HG03108 (cell line): Measurements from ENCODE around the gene GABPA.
"Not testable (repeated sequence)": the region's sequence is repeated elsewhere in the genome, so short reads cannot be mapped to it uniquely, and the experiment has no call there.

Source experiments
- ATAC-seq: cut with Tn5 transposase; IDR thresholded peaks from one replicate; pipeline ENCODE4 v1.9.1; 2021; ENCODE audit warnings: moderate library complexity; ENCODE audit not compliant: unreplicated experiment

The GABPA gene

DNA sequence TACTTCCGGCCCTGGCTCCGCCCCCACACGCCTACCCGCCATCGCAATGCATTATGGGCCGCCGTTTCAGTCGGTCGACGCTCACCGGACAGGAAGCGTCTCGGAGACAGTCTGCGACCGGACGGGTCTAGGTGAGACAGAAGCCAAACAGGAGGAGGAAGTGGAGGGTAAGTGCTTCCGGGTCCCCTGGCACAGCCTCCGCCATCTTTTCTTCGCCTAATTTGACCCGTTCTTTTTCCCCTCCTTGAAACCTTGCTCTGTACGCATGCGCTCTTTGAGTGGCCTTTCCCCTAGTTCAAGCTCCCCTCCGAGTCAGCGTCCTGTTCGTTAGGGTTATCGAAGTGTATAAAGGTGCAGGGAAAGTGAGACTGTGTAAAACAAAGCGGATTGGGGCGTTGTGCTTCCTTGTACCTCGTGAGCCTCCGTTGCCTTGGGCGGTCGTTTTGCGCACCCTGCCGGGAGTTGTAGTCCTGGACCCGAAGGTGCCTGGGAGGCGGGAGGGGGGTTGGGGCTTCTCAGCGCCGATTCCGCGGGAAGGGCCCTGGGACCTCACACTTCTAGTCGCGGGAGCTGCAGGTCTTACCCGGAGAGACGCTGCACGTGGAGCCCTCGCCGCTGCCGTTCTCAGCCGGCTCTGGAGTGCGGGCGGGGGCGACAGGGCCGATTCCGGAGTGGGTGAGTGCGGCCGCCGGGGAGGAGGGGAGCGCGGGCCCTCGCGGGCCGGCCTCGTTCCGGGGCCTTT is at the start of gene GABPA, which contains the start of gene ATP5PF:
Gene GABPA, plus strand, starts transcription at position 69 of the 742 bp plus-strand sequence. CDS start 6,627 bp downstream, outside the sequence.
Gene ATP5PF, minus strand, starts transcription at position 1 of the 742 bp plus-strand sequence. CDS start 5,110 bp downstream, outside the sequence.
- peak; percentile 85 for ATAC-seq

DNA sequence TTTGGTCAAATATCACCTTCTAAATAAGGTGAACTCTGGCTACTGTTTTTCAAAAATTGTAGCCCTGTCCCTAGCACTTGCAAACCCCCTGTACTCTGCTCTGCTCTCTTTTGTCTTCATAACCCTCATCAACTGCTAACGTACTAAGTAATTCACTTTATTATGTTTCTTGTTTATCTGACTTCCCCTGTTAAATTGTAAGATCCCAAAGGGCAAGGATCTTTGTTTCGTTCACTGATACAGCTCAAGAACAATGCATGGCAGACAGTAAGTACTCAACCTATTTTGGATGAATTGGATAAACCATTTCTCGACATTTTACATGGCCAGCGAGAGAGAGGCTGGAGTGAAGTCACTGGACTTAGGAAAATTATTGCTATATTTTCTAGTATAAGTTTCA is 47.0 kb upstream of the GABPA start:
- no peak for ATAC-seq

DNA sequence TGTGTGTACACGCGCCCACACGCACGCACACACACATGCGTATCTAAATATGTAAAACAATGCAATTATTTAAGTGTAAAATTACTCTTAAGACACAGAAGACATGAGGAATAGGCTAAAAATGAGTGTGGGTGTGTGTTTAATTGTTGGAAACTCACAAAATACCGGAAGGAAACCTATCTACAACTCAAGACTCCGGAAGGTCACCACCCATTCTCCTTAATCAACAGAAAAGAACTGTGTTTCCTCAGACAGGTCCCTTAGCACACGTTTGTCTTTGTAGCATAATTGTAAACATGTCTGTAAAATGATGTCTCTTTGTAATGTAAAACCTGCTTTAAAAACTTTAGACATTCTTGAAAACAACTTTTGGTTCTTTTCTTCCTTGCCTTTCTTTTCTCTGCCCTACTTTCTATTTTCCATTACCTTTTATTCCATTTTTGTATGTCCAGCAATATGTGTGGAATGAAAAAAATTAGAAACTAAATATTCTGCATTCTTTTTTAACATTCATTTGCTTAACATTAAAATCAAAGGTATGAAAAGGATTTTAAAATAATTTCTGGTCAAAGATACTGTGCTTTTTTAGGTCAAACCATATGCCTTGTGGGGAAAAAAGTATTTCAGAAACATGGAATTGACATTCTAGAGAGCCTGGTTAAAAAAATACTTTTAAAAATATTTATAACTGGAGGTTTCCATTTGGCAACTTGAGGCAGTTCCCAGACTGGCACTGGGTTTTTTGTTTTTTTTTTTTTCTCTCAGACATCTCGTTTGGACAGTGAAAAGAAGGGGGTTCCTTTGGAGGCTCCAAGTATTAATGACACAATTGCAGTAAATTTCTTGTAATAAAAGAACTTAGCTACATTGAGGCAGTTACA is 46.3 kb upstream of the GABPA start:
- ATAC-seq = no peak

DNA sequence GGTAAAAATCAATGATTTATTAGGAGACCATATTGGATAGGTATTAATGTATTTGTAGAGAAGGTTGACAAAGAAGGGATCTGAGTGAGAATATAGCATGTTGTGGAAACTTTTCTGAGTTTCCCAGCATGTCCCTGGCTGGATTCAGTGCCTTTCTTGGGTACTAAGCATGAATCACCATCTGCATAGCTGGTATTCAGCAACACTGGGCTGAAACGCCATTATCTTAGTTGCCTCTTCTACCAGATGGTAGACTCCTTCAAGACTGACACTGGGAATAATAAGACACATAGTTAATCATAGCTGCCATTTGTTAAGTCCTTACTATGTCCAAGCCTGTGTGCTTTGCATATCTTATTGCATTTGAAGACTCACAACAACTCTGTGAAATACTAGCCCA is 45.5 kb upstream of the GABPA start:
- ATAC-seq = no peak

DNA sequence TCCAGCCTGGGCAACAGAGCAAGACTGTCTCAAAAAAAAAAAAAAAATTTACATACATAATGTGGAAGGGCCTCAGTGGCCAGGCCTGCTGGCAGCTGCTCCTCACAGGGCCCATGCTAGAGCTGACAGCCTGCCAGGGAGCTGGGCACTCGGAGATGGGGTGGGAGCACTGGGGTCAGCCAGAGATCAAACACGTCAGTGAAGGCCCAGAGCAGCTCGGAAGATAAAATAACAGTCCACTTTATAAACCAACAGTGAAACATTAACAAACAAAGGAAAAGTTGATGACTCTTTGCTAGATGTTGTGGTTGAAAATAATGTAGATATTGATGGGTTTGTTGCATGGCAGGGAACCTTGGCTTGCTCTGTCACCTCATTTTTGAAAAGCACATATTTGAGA is 42.8 kb upstream of the GABPA start:
- ATAC-seq = no peak

DNA sequence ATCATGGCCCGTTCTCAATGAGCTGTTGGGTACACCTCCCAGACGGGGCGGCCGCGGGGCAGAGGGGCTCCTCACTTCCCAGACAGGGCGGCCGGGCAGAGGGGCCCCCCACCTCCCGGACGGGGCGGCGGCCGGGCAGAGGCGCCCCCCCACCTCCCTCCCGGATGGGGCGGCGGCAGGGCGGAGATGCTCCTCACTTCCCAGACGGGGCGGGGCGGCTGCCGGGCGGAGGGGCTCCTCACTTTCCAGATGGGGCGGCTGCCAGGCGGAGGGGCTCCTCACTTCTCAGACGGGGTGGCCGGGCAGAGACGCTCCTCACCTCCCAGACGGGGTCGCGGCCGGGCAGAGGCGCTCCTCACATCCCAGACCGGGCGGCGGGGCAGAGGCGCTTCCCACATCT is 39.3 kb upstream of the GABPA start:
- not testable (repeated sequence) for ATAC-seq

DNA sequence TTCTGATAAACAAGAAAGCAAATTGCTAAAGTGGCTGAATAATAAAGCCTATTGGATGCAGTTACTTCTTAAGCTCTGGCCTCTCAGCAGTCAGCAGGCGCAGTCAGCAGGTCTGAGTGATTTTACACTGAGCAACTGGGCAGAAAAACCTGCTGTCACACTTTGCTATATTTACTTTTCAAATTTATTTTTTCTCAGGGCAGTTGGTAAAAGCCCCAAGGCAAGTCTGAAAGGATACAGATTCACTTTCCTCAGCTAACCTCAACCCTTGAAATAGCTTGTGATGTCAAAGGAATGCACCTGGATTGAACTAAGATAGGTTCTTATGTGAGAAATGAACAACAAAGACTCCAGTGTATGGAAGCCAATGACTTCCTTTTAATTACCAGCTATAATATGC is 34.0 kb upstream of the GABPA start:
- no peak for ATAC-seq

DNA sequence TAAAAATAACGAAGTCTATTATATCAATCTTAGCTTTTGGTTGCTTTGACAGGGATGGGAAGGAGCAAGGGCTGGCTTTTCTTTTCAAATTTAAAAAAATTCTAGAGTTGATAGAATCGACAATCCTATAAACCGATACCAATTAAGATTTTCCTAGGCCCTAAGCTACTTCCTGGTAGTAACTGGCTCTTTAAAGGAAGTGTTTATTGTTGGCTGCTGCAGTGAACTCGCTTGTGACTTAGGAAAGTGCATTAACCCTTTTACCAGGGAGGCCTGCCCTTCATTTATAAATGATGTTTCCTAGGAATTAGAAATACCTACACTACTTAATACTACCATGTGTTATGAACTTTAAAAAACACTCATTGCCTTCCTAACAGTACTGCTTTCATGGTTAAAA is 33.2 kb upstream of the GABPA start:
- no peak for ATAC-seq

DNA sequence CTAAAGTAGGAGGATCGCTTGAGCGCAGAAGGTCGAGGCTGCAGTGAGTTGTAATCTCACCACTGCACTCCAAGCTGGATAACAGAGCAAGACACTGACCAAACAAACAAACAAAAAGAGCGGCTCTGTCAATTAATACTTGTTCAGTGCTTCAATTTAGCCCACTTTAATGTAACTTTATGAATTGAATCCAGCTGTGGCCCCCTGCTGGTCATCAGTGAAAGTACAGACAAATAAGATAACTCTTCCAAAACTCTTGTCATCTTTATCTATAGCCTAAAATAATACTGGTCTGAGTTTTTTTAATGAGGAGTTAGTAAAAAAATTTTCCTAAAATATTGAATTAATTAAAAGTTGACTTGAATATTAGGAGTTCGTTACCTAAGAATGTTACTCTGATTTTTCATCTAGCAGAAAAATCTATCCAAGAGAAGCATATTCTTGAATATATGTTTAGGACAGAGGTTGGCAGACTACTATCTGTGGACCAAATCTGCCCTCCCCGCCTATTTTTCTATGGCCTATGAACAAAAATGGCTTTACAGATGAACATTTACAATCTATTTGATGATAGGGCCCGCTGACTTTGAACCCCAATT is 26.2 kb upstream of the GABPA start:
- no peak for ATAC-seq

DNA sequence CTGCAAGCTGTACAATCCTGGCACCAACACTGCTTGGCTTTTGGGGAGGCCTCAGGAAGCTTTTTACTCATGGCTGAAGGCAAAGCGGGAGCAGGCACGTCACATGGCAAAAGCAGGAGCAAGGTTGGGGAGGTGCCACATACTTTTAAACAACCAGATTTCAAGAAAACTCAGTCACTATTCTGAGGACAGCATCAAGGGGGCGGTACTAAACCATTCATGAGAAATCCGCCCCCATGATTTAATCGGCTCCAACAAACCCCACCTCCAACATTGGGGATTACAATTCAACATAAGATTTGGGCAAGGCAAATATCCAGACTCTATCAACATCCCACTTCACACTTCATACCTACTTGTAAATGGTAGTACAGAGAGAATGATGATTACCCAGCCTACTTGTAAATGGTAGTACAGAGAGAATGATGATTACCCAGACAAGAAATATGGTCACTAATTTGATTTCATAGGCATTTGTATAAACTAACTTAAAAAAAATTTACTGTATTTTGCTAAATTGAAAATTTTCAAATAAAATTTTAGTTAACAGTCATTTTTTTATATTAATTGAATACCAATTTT is 25.0 kb upstream of the GABPA start:
- no peak for ATAC-seq

DNA sequence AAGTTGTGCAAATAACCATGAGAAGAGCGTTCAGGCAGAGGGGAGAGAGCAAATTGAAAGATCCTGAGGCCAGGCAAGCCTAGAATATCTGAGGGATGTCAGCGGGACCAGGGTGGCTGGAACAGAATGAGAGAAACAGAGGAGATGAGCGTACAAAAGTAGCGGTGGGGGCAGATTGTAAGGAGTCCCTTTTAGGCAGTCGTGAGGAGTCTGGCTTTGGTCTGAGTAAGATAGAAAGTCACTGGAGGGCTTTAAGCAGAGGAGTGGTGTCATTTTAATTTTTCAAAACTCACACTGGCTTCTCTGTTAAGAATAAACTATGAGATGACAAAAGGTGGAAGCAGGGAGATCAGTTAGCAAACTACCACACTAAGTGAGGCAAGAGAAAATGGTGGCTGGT is 24.2 kb upstream of the GABPA start:
- no peak for ATAC-seq

DNA sequence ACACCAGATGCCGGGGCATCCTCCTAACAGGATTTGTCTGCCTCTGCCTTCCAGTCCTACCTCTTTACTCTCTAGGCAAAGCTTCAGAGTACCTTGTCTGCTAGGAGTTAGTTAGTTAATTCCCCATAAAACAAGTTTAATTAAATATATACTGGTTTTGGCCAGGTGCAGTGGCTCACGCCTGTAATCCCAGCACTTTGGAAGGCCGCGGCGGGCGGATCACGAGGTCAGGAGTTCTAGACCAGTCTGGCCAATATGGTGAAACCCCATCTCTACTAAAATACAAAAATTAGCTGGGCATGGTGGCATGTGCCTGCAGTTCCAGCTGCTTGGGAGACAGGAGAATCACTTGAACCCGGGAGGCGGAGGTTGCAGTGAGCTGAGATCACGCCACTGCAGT is 20.7 kb upstream of the GABPA start:
- not testable (repeated sequence) for ATAC-seq

DNA sequence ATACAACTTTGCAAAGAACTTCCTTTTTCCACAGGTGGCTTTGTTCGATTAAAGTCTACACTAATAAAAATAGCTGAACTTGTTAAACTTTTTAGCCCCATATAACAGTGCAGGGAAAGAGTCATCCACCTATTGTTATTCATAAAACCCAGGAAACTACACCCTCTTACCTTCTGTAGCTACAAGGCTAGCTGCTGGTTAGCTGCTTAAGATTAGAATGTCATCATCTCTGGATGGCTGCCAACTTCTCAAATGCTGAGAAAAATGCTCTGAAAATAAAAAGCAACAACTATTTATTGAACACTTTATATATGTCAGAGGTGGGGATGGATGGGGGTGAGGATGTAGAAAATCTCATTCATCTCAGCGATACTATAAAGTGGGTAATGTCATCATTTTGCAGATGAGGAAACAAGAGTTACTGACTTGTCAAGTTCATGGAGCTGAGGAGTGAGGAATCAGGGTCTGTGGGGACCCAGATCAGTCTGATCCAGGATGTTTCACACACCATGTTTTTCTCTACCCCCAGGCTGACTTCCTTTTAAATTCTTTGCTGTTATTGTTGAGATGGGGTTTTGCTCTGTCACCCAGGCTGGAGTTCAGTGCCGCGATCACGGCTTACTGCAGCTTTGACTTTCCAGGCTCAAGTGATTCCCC is 17.2 kb upstream of the GABPA start:
- no peak for ATAC-seq

DNA sequence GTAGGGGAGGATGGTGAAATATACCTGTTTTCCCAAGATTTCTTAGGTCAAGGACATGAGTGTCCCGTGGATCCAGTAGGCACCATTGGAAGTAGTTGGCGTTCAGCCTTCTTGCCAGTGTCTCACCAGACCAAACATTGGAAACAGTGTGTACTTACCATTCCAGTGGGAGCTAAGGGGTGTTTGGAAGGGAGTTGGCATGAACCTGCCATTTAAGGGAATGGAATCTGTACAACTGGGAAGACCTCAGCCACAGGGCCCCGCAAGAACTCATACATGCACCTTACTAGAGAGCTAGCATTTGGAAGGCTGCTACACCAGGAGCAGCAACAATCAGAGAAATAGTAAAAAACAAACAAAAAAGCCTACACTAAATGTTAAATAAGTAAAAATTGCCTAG is 12.8 kb upstream of the GABPA start:
- ATAC-seq = no peak

DNA sequence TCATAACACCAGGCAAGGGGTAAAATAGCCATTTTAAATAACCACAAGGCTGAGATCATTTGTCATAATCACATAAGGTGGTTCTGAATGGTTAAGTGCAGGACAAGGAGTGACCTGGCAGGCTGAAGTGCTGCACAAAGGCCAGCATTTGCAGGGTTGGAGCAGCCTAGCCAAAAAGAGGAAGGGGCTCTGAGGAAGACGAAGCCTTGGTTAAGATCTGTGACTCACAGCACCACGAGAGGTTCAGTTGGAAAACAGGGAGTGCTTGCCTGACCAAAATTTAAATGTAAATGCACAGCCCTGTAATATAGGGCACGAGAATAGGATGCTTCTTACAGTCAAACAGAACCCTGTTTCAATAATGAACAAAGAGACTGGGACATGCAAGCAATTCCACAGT is 12.1 kb upstream of the GABPA start:
- ATAC-seq = no peak

DNA sequence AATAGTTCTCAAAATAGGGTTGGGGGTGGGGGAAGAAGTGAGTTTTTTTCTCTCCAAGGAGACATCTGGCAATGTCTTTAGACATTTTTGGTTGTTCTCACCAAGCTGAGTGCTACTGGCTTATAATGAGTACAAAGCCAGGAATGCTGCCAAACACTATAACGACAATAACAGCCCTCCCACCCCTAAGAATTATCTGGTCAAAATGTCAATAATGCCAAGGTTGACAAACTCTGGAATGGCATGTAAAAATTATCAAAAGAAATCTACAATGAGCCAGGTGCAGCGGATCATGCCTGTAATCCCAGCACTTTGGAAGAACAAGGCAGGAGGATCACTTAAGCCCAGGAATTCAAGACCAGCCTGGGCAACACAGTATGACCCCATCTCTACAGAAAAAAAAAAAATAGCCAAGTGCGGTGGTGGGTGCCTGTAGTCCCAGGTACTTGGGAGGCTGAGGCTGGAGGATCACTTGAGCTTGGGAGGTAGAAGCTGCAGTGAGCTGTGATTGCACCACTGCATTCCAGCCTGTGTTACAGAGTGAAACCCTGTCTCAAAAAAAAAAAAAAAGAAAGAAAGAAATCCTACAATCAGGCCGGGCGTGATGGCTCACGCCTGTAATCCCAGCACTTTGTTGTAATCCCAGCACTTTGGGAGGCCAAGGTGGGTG is 2.5 kb upstream of the GABPA start:
- no peak for ATAC-seq

DNA sequence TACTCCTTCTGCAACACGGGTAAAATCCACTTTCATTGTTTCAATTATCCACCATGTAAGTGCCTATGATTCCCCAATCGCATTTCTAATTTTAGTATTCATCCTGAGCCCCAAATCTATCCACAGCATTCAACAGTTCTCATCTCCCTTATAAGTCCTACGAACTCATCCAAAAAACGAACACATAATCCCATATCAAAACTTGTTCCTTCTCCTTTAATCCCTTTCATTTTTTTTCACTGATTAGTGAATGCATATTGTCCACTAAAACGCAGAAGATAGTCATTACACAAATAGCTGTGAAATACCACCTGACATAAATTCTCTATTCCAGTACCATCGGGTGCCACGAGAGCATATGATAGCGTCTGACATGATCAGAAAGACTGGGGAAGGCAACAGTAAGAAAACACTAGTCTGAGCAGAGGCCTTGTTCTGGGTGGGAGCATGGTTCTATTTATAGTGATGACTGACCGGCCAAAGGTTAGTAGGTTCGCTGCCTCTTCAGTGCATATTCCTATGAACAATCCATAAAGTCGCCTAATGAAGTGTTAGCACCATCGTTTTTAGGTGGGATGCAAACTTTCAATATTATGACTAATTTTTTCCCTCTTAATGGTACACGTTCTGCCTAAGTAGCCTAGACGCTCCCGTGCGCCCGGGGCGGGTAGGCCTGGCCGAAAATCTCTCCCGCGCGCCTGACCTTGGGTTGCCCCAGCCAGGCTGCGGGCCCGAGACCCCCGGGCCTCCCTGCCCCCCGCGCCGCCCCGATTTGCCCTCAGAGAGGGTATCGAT is 716 bp upstream of the GABPA start:
- ATAC-seq = peak; percentile 6

DNA sequence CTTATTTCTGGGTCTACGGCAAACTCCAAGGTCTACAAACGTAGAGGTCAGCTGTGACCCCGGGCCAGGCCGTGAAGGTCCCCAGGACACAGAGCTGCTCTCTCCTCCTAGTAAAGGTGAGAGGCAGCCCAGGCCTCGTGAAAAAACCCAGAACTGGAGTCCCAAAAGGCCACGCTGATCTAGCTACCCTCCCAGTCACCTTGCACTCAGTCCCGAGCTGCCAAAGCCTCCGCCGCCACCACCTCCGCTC is 193 bp upstream of the GABPA start:
- ATAC-seq = no peak

DNA sequence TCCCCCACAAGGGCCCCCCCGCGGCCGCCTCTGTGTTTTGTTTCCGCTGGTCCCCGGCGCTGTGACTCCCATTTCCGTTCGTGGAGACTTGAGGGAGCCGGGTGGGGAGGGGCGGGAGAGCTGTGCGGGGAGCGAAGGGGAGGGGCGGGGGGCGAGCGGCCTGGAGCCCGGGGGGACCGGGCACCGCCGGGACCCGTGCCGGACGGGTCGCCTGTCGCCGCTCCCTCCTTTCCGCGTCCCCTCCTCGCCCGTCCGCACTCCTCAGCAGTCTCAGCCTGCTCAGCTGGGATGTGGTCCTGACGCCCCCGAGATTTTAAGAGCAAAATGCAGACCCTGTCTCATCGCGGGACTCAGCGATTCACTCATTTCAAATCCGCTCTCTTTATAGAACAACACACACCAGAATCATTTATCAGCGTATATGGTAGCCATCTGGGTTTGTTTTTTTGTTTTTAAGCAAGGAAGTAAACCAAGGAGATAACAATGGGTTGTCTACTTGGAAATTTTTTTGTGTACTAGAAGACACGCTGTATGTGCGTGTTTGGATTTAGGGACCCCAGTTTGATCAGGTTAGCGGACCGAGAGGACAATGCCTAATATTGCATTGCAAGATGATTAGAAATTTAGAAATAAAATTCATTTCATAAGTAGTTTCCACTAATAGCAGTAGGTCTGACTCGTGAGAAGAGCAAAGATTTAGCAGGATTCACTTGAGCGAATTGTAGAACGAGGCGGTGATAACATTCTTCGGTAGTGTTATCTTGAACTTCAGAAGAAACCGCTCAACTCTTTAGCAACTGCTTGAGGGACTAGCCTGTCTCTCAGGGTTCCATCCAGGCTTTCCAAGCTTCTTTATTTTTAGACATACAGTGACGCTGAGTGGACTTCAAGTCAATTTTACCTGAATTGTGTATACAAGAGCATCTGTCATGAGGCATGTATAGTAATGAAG is 1.1 kb downstream of the GABPA start:
- ATAC-seq = peak; percentile 8
